ENCODE data around the gene GABARAP.

The GABARAP gene

DNA sequence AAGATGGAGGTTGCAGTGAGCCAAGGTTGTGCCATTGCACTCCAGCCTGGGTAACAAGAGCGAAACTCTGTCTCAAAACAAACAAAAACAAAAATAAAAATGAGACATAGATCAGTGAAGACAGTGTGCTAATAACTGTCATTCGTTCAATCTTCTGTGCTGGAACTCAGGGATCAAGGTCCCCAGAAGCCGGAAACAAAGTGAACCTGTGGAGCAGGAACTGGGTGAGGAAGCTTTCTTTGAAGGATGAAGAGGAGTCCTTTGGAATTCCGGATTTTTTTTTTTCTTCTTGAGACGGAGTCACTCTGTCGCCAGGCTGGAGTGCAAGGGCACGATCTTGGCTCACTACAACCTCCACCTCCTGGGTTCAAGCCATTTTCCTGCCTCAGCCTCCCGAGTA lies 37.2 kb upstream of the GABARAP start:
- FAIRE-seq (no peak), DNase-seq (ENCODE audit: insufficient read length, low spot score) (no peak)
- TF ChIP-seq POLR2A (IDR thresholded peaks at IDR 0.05; ENCODE audit: low read depth, low read length), result no peak

DNA sequence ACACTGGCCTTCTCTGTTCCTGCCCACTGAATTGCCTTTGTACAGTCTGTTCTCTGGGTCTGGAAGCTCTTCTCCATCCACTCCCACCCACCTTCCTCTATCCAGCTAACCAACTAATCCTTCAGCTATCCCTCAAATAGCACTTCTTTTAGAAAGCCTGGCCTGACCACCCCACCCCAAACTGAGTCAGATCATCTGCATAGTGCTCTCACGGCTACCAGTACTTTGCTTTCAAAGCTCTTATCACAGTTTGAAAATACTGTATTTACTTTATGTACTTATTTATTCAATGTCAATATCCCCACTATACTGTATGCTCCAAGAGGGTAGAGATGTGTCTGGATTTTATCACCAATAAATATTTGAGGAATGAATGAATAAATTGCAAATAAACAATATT lies 24.5 kb upstream of the GABARAP start:
- no peak for FAIRE-seq
- no peak for DNase-seq (ENCODE audit: insufficient read length, low spot score)
- TF ChIP-seq POLR2A (IDR thresholded peaks at IDR 0.05; ENCODE audit: low read depth, low read length), result no peak

DNA sequence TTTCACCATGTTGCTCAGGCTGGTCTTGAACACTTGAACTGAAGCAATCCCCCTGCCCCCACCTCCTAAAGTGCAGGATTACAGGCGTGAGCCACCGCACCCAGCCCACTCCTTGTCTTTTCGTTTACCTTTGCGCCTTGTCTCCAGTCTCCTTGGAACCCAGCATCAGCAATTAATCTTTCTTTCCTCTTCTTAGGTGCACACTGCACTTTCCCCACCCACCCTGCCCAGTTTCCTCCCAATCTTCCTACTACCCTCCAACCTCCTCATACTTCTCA lies 21.5 kb upstream of the GABARAP start:
- TF ChIP-seq POLR2A (IDR thresholded peaks at IDR 0.05; ENCODE audit: low read depth, low read length), result no peak
- no peak for FAIRE-seq
- no peak for DNase-seq (ENCODE audit: insufficient read length, low spot score)

DNA sequence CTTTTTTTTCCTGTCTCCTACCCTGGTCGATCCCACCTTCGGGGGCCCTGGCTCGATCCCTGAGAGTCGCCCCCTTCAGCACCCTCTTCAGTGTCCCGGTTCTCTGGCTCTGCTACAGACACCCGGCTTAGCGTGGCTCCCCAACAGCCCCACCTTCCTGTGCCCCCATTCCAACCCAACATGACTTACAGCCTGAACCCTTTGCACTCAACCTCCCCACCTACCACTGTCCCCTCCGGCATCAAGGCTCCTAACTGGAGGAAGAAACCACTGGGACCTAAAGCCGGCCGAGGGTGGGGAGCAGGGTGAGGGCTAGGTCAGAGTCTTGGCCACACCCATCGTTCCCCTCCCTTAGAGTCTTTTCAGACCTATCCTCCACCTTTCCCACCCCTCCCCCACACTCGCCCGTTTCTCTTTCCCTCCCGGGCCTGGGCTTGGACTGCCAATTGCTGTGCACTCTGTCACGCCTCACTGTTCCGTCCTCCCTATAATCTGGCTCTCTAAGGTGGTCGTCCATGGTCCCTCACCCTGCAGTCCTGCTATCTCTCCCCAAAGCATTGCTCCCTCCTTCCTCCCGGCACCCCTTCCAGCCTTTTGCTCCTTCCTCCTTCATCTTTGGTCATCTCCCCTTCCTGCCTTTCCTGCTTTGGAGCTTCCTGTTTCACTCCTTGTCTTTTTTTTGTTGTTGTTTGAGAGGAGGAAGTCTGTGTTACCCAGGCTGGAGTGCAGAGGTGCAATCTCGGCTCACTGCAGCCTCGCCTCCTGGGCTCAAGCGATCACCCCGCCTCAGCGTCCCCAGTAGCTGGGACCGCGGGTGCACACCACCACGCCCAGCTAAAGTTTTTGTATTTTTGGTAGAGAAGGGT lies 20.9 kb upstream of the GABARAP start:
- no peak for FAIRE-seq
- DNase-seq (ENCODE audit: insufficient read length, low spot score), result no peak
- no peak for TF ChIP-seq POLR2A (IDR thresholded peaks at IDR 0.05; ENCODE audit: low read depth, low read length)

DNA sequence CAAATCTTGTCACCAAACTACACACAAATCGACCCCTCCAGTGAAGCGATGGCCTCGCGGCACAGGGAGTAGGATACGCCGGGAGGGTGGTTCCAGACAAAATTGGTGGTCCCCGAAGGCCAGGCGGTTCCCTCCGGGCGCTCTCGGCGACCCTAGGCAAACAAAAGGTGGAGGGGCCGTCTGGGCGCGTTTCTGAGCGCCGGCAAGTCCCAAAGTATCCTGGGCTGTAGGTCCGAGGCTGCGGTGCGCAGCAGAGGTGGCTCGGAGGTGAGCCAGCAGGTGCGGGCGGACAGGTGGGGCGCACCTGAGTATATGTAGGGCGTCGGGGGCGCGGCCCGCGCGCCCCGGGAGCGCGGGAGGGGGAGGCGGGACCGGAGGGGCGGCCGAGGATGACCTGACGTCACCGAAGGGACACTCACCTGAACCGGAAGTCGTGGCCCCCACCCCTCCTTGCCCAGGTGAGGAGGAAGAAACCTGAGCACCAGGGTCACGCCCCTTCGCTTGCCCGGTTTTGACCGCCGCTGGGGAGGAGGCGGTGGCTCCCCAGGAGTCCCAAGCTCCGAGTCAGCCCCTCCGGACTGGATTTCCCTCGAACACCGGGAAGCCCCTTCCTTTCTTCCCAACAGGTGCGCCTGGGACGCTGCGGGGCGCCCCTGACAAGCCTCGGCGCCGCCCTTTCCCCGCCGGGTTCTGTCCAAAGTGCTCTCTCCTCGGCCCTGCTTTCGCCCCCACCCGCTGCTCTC lies 20.1 kb upstream of the GABARAP start, which contains the start of gene CLDN7:
TSS of gene CLDN7 (minus strand) at position 287 of the 743 bp plus-strand sequence. CDS start 435 bp downstream, outside the sequence.
- no peak for DNase-seq (ENCODE audit: insufficient read length, low spot score)
- FAIRE-seq, result no peak
- TF ChIP-seq POLR2A (IDR thresholded peaks at IDR 0.05; ENCODE audit: low read depth, low read length), result no peak

DNA sequence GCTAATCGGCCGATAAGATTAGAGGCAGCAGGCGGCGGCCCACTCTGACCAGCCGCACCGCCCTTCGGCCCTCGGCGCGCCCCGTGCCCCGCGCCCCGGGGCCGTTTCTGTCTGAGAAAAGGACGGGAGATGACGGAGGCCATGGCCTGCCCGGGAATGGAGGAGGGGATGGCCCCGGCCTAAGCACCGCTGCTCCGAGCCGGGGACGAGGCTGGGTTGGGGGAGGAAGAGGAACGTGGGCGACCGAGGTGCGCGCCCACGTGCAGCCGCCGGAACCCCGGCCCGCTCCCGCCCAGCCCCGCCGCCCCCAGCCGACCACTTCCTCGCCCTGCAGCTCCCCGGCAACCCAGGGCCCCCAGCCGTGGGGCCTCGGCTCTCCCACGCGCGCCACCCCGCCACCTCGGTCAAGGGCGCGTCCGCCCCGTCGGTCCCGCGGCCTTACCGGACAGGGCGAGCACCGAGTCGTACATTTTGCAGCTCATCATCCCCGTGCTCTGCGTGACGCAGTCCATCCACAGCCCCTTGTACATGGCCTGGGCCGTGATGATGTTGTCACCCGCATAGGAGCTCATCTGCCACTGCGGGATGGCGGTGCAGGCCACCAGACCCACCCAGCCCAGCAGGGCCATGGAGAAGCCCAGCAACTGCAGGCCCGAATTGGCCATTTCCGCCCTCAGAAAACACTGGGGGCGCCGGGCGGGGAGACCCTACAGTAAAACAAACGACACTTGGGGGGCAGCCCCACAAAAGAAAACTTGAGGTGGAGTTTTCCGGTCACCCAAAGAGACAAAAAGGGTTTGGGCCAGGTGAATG lies 19.3 kb upstream of the GABARAP start:
- FAIRE-seq (no peak), DNase-seq (ENCODE audit: insufficient read length, low spot score) (no peak)
- TF ChIP-seq POLR2A (IDR thresholded peaks at IDR 0.05; ENCODE audit: low read depth, low read length), result no peak

DNA sequence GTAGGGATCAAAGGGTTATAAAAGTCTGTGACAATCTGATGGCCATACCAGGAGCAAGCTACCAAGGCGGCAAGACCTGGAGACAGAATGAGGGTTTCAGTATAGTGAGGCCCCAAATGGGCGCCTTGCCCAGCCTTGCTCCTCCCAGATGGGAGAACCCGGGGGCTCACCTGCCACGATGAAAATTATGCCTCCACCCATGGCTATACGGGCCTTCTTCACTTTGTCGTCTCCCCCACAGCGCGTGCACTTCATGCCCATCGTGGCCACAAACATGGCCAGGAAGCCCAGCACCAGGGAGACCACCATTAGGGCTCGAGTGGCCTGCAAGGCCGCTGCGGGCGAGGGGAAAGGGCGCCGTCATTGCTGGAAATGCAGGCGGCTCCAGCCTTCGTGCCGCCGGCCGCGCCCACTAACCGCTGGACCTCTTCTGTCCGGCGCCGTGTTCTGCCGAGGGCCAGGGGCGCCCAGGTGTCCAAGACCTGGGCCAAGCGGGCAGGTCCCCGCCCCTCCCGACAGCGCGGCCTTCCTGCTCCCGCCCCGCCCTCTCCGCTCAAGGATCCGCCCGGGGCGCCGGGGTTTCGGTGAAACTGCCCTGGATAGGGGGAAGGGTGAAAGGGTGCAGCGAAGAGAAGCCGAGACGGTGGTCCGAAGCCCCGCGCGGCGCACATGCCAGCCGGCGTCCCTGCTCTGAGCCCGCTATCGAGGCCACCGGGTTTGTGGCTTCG lies 18.6 kb upstream of the GABARAP start:
- FAIRE-seq, result no peak
- DNase-seq (ENCODE audit: insufficient read length, low spot score), result no peak
- TF ChIP-seq POLR2A (IDR thresholded peaks at IDR 0.05; ENCODE audit: low read depth, low read length), result no peak

DNA sequence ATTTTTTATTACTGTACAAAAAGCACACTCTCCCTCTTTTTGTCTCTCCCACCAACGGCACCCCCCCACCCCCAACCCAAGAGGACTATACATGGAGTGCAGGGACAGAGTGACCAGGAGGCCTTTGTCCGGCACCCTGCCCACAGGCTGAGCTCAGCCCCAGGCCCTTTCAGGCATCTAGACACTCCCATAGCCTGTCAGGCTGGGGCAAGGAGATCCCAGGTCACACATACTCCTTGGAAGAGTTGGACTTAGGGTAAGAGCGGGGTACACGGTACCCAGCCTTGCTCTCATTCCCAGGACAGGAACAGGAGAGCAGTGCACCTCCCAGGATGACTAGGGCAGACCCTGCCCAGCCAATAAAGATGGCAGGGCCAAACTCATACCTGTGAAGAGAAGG lies 17.9 kb upstream of the GABARAP start:
- TF ChIP-seq POLR2A (IDR thresholded peaks at IDR 0.05; ENCODE audit: low read depth, low read length), result no peak
- FAIRE-seq, result no peak
- no peak for DNase-seq (ENCODE audit: insufficient read length, low spot score)

DNA sequence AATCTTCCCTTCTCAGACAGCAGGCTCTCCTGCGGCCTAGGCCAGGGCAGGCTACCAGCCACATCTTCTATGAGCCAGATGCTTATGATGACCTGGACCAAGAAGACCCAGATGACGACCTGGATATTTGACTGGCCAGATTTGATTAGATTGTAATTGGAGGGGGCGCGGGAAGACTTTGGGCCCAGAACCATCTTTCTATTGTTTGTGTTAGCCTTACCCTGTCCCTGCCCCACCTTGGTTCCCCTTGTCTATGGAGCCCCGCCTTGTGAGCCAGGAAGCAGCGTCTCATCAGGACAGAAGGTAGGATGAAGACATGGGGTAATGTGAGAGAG lies 17.3 kb upstream of the GABARAP start:
- no peak for DNase-seq (ENCODE audit: insufficient read length, low spot score)
- TF ChIP-seq POLR2A (IDR thresholded peaks at IDR 0.05; ENCODE audit: low read depth, low read length), result no peak
- FAIRE-seq, result no peak

DNA sequence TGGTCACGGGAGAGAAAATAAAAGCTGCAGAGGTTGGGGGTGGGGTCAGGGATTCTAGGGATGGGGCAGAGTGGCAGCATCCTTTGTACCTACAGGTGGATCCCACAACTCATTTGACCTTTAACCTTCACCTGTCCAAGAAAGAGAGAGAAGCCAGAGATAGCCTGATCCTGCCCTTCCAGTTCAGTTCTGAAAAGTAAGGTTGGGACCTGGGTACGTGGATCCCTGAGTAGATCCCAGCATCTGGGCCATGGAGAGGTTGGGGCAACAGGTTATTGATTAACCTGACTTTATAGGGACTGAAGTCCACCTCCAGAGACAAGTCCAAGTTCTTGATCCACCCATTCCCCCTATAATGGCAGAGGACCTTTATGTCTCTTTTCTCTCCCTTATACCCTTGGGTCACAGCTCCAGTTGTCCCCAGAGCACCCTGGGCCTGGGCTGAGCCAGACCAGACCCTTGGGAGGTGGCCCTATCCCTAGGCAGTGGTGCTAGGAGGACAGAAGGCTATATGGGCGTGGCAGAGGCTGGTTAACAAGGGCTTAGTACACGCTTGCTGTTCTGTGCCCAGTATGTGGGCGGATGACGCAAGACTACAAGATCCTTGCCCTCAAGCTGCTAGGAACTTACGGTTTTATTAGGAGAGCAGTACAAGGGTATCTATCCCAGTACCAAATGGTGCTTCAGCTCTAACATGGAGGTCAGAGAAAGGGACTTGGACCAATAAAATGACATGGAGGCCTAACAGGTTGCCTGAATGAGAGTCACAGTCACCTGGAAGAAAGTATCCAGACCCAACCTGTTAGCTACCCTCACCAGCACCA lies 16.7 kb upstream of the GABARAP start:
- FAIRE-seq (no peak), DNase-seq (ENCODE audit: insufficient read length, low spot score) (no peak)
- TF ChIP-seq POLR2A (IDR thresholded peaks at IDR 0.05; ENCODE audit: low read depth, low read length), result no peak

DNA sequence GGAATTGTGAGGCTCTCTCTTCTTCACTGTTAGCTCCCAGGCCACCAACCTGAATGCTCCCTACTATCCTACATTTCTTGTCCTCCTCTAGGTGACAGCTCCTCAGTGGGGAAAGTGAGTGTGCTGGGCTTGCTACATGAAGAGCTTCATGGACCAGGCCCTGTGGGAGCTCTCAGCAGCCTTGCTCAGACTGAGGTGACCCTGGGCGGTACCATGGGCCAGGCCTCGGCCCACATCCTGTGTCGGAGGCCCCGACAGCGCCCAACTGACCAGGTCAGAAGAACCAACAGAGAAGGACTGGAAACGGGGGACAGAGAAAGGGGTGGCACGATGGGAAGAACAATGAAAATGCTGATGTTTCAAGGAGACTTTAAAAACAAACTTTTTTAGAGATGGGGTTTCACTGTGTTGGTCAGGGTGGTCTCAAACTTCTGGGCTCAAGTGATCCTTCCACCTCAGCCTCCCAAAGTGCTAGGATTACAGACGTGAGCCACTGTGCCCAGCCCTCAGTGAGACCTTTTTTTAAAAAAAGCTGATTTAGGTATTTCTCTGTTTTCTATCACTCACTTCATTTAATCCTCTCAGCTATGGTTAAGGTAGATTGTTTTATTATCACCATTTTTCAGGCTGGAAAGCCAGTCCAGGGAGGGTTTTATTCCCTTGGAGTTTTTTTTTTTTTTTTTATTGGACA lies 14.7 kb upstream of the GABARAP start:
- TF ChIP-seq POLR2A (IDR thresholded peaks at IDR 0.05; ENCODE audit: low read depth, low read length), result no peak
- FAIRE-seq, result no peak
- DNase-seq (ENCODE audit: insufficient read length, low spot score), result no peak

DNA sequence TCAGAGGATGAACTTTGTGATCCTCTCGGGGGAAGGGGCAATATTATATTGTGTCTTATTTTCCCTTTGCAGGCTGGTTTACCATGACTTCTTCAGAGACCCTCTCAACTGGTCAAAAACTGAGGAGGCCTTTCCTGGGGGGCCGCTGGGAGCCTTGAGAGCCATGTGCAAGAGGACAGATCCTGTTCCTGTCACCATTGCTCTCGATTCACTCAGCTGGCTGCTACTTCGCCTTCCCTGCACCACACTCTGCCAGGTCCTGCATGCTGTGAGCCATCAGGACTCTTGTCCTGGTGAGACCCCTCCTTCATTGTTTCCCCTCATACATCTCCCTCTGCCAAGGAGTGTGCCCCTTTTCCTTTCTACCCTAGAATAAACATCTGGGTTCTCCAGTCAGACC lies 12.3 kb upstream of the GABARAP start:
- no peak for TF ChIP-seq POLR2A (IDR thresholded peaks at IDR 0.05; ENCODE audit: low read depth, low read length)
- no peak for FAIRE-seq
- no peak for DNase-seq (ENCODE audit: insufficient read length, low spot score)
